Uterus (tissue), 2 donors: ENCODE results near the gene TBC1D32.

Experiments used
- POLR2A ChIP-seq, 2 donors: fragments of 450-650 bp; IDR thresholded peaks; one replicate each; pipeline ENCODE4 v1.6.1; 2016; ENCODE audit warnings: antibody characterized with exemption in 2 of 2, mild to moderate bottlenecking in 1 of 2, moderate library complexity in 1 of 2
- TF ChIP-seq, protein P1 (sequence below), 4 experiments: fragments of 200-600 bp in 2 of 4; fragments of 450-650 bp in 2 of 4; sonication (generic) in 2 of 4; IDR thresholded peaks; one replicate each; pipeline ENCODE4 v1.5.1; 2016 to 2019; ENCODE audit warnings: antibody characterized with exemption in 4 of 4, mild to moderate bottlenecking in 2 of 4, moderate library complexity in 1 of 4

DNA sequence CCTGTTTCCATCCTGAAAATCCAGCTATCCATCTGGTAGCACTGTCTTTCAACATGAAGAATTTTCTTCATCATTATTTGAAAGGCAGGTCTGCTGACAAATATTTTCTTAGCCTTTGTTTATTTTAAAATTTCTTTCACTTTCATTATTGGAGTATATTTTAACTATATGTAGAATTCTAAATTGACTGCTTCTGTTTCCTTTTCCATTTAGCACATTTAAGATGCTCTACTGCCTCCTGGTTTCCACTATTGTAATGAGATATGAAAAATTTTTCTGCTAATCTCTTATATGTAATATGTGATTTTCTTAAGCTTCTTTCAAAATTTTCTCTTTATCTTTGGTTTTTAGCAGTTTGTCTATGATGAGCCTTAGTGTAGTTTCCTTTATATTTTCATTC lies 97.3 kb downstream of the TBC1D32 start:
- TF ChIP-seq POLR2A (IDR thresholded peaks at IDR 0.05): no peak
- TF ChIP-seq, protein P1, sequence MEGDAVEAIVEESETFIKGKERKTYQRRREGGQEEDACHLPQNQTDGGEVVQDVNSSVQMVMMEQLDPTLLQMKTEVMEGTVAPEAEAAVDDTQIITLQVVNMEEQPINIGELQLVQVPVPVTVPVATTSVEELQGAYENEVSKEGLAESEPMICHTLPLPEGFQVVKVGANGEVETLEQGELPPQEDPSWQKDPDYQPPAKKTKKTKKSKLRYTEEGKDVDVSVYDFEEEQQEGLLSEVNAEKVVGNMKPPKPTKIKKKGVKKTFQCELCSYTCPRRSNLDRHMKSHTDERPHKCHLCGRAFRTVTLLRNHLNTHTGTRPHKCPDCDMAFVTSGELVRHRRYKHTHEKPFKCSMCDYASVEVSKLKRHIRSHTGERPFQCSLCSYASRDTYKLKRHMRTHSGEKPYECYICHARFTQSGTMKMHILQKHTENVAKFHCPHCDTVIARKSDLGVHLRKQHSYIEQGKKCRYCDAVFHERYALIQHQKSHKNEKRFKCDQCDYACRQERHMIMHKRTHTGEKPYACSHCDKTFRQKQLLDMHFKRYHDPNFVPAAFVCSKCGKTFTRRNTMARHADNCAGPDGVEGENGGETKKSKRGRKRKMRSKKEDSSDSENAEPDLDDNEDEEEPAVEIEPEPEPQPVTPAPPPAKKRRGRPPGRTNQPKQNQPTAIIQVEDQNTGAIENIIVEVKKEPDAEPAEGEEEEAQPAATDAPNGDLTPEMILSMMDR (IDR thresholded peaks at IDR 0.05): no peak
